Measurements from ENCODE around the gene ARID2. TPM values are rescaled to one million over a fixed set of nuclear protein-coding genes. Genes with fewer than 3 reads are reported as not detected.

ARID2 gene
- total RNA-seq, 2 donors from 2014 or later = 29.6 TPM

DNA sequence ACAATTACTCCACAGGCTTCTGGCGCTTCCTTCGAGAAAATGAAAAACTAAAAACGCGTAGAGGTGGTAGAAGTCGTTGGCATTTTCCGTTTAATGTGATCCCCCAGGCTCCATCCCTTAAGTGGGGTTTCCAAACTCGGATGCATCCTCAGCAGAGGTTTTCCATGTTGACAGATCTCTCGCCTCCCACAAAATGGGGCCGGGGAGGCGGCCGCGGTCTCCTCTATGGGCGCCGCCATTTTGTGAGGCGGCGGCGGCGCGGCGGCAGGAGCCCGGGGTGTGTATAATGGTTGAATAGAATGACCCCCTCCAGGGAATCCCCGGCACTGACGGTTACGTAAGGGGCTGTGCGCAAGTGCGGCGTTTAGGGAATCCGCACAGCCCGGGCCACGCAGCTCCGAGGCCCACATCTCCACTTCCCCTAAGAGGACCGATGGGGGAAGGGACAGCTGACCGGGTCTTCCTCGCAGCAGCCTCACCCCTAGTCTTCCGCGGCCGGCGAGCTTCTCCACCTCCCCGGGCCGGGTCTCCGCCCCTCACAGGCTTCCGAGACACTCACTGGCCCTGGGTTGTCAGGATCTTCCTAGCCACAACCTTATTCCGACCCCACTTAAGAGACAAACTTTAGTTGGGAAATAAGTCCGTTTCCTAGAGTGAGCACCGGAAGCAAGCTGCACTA is 2.1 kb upstream of the ARID2 start:
- Mint-ChIP-seq H3K4me3 (peak overlapping the region; percentile 95 to 100), H3K9me3 (no peaks in the 10 kb centered on the region), H3K36me3 (ENCODE audit: insufficient read depth in 2 of 2) (peaks cover 8 to 19% of the 10 kb centered on the region in 2 donors), H3K27me3 (ENCODE audit: low read depth) (no peaks in the 10 kb centered on the region), H3K4me1 (ENCODE audit: low read depth) (peaks cover 25% of the 10 kb centered on the region), H3K27ac (peak overlapping the region; percentile 100)
- peak; percentile 60 to 67 for ATAC-seq (replicated peaks in 1 of 2)
- peak; percentile 93 for DNase-seq

DNA sequence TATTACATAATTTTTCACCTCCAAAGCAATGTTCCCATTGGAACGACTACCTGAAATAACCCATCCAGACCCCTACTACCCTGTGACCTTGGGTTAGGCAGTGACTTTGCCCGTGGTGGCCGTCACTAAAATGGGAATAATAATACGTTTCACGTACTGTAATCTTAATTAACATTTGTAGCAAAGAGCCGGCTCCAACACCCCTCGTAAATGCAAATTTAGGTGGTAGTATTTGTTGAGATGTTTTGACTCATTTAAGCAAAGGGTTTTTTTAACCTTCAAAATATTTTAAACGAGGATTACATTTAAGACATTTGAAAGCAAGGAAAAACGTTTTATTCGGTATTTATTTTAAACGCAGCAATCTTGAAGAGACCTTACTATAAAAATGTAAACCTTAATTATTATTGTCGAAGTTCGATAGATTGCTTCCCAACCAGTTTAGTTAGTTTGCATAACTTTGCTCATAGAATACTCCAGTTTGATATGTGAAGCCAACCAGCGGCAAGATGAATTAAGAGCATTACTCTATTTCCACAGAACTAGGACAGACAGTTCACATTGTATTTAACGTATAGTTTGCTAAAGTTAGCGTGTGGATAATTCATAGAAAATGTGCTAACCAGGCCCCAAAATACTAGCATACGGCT is 1.4 kb upstream of the ARID2 start:
- DNase-seq (peak in 1 of 2 donors; percentile 6), ATAC-seq (replicated peaks in 1 of 2) (no peak)
- peaks cover 22% of the 10 kb centered on the region for H3K4me1 Mint-ChIP-seq (ENCODE audit: low read depth)
- H3K27ac Mint-ChIP-seq = peak overlapping the region; percentile 100
- no peaks in the 10 kb centered on the region for H3K27me3 Mint-ChIP-seq (ENCODE audit: low read depth)
- H3K9me3 Mint-ChIP-seq = no peaks in the 10 kb centered on the region
- H3K4me3 Mint-ChIP-seq = peak overlapping the region; percentile 95 to 100
- peaks cover 8 to 18% of the 10 kb centered on the region in 2 donors for H3K36me3 Mint-ChIP-seq (ENCODE audit: insufficient read depth in 2 of 2)

DNA sequence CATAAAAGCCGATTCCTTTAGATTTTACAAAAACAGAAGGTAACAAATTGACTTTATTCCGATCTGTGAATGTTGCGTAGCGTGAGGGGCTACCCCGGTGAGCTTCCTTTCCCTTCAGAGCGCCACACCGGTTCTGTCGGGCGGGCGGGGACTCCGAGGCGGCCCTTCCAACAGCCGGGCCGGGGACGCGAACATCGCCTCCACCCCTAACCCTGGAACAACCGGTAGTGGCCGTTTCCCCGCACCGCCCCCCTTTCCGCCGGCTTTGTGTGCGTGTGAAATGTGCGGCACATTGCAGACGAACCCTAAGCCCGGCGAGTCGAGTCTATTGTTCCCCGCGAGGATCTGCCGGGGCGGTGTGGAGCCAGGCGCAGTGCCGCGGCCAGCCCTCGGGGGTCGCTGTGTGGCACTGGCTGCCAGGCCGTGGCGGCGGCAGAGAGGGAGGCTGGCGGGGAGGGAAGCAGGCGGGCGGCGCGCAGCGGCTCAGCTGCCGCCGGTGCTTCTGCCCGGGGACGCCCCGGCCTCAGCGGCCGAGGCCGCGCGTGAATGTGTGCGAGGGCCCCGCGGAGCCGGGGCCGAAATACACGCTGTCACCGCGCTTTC is 775 bp upstream of the ARID2 start:
- Mint-ChIP-seq H3K4me3 (peak overlapping the region; percentile 95 to 100), H3K9me3 (no peaks in the 10 kb centered on the region), H3K27me3 (ENCODE audit: low read depth) (no peaks in the 10 kb centered on the region), H3K27ac (peak overlapping the region; percentile 100), H3K4me1 (ENCODE audit: low read depth) (peaks cover 23% of the 10 kb centered on the region), H3K36me3 (ENCODE audit: insufficient read depth in 2 of 2) (peaks cover 8 to 18% of the 10 kb centered on the region in 2 donors)
- ATAC-seq (replicated peaks in 1 of 2) (peak; percentile 68 to 73), DNase-seq (peak; percentile 97 to 98)

DNA sequence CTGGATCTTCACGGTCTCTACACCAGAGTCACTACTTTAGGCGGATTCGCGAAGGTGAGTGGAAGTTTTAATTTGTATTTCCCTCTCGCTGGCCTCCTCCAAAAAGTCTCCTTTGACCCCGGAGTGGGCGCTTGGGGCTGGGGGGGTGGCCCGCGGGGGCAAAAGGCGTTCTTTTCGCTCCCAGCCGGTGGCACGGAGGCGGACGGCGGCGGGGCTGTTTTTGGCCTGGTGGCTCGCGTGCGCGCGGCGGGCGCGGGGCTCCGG is 510 bp downstream of the ARID2 start:
- H3K27ac Mint-ChIP-seq = peak overlapping the region; percentile 99
- DNase-seq = peak; percentile 64 to 70
- H3K4me1 Mint-ChIP-seq (ENCODE audit: low read depth) = peaks cover 33% of the 10 kb centered on the region

DNA sequence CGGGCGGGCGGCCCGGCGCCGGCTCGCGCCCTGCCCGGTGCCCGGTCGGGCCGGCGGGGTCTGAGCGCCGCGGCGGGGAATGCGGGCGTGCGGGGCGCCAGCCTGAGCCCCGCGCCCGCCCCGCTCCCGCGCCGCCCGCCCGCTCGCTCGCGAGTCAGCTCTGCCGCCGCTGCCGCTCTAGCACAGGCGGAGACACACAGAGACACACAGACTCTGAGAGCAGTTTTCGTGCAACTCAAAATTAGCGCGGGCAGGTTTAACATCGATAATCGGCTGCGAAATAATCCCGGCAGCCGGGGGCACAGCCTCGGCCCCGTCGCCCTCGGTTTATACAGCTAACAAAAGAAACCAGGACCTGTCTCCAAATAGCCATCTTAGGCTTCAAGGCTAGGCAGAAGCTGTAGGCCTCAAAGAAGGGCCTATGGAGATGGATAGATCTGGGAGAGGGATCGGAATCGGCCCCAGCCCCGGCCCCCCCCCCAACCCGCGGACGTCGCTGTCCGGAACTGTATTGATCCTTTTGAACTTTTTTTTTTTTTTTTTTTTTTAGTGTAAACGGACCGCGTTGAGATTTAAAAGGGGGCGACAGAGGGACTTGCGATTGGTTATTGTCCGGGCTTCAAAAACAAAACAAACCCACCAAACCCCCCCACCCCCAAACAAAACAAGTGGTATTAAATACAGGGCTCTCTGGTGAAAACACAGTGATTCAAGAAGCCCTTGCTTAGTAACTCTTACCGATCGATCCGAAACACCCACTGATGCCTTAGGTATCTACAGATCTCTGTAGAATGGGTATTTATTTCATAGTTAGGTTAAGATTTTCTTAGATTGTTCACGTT is 1.1 kb downstream of the ARID2 start:
- Mint-ChIP-seq H3K27me3 (ENCODE audit: low read depth) (no peaks in the 10 kb centered on the region), H3K4me3 (peak overlapping the region; percentile 95 to 100), H3K9me3 (no peaks in the 10 kb centered on the region), H3K36me3 (ENCODE audit: insufficient read depth in 2 of 2) (peaks cover 10 to 25% of the 10 kb centered on the region in 2 donors), H3K27ac (peak overlapping the region; percentile 98), H3K4me1 (ENCODE audit: low read depth) (peaks cover 35% of the 10 kb centered on the region)
- ATAC-seq (replicated peaks in 1 of 2) = peak; percentile 9 to 10
- peak; percentile 70 to 75 for DNase-seq

More for the DNA sequence above, 510 bp downstream of the ARID2 start:
- Mint-ChIP-seq H3K9me3 (no peaks in the 10 kb centered on the region), H3K4me3 (peak overlapping the region; percentile 95 to 100), H3K27me3 (ENCODE audit: low read depth) (no peaks in the 10 kb centered on the region), H3K36me3 (ENCODE audit: insufficient read depth in 2 of 2) (peaks cover 8 to 23% of the 10 kb centered on the region in 2 donors)
- peak in 1 of 2 donors; percentile 0 for ATAC-seq (replicated peaks in 1 of 2)

DNA sequence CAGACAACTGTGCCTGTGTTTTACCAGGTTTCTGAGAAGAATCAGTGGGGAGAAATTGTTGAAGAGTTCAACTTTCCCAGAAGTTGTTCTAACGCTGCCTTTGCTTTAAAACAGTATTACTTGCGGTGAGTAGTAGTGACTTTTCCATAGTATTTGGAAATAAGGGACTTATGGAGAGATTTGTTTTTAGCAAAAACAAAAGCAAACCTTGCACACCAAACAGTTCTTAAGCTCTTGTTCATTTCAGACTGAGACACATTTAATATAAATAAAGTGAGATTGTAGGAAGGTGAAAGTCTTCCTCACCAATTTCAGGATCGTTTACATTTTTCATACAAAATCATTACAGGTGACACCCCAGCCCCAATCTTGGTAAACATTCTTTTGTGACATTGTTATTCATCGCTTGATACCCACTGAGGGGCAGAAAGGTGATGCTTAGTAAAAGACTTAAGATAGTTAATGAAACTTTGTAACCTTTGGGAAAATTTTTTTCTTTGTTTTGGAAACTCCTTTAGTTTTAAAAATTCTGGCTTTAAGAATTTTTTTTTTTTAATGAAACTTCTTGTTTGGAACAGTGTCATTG is 1.8 kb downstream of the ARID2 start:
- no peaks in the 10 kb centered on the region for H3K27me3 Mint-ChIP-seq (ENCODE audit: low read depth)
- ATAC-seq (replicated peaks in 1 of 2) (no peak), DNase-seq (no peak)
- peaks cover 43% of the 10 kb centered on the region for H3K4me1 Mint-ChIP-seq (ENCODE audit: low read depth)
- H3K4me3 Mint-ChIP-seq = peak overlapping the region; percentile 95 to 100
- peaks cover 8 to 25% of the 10 kb centered on the region in 2 donors for H3K36me3 Mint-ChIP-seq (ENCODE audit: insufficient read depth in 2 of 2)
- no peaks in the 10 kb centered on the region for H3K9me3 Mint-ChIP-seq
- H3K27ac Mint-ChIP-seq = peak overlapping the region; percentile 98

DNA sequence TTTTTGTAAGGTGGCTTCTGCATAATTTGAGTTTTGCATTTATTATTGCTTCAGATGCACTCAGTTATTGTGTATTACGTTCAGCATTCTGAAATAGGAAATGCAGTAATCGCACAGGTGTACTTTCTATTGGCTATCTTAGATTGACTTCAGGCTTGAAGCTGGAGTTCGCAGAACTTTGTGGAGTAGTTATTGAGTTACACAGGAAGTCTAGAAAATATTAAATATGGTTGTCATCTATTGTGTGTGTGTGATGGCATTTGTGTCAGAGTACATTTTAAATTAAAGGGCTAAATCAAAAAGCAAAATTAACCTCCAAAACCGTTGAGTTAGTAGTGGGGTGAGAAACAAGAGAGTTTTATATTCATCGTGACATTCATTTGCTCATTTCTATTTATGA is 2.7 kb downstream of the ARID2 start:
- peaks cover 50% of the 10 kb centered on the region for H3K4me1 Mint-ChIP-seq (ENCODE audit: low read depth)
- peak overlapping the region; percentile 82 to 100 for H3K4me3 Mint-ChIP-seq
- DNase-seq = no peak
- peak overlapping the region; percentile 99 for H3K27ac Mint-ChIP-seq
- no peak for ATAC-seq (replicated peaks in 1 of 2)
- H3K9me3 Mint-ChIP-seq = no peaks in the 10 kb centered on the region
- peaks cover 5 to 25% of the 10 kb centered on the region in 2 donors for H3K36me3 Mint-ChIP-seq (ENCODE audit: insufficient read depth in 2 of 2)
- H3K27me3 Mint-ChIP-seq (ENCODE audit: low read depth) = no peaks in the 10 kb centered on the region

DNA sequence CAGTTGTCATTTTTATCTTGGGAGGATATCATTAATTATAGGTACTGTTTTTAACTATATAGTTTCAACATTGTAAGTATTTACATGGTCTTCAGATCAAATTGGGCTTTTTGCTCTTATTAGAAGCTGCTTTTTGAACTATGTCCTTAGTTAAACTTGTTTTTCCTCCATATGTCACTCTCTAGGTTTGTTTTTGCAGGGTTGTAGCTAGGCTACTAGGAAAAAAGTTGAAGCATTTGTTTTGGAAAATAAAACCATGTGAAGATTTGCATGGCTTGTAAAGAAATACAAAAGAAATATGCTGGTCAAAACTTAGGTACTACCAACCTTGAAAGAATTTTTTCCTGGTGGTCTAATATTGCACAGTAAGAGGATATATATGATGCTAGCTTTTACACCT is 3.4 kb downstream of the ARID2 start:
- DNase-seq (no peak), ATAC-seq (replicated peaks in 1 of 2) (no peak)
- Mint-ChIP-seq H3K4me3 (peak overlapping the region; percentile 80 to 82), H3K27ac (peak overlapping the region; percentile 93), H3K9me3 (no peaks in the 10 kb centered on the region), H3K4me1 (ENCODE audit: low read depth) (peaks cover 50% of the 10 kb centered on the region), H3K27me3 (ENCODE audit: low read depth) (no peaks in the 10 kb centered on the region), H3K36me3 (ENCODE audit: insufficient read depth in 2 of 2) (peaks cover 7 to 28% of the 10 kb centered on the region in 2 donors)

DNA sequence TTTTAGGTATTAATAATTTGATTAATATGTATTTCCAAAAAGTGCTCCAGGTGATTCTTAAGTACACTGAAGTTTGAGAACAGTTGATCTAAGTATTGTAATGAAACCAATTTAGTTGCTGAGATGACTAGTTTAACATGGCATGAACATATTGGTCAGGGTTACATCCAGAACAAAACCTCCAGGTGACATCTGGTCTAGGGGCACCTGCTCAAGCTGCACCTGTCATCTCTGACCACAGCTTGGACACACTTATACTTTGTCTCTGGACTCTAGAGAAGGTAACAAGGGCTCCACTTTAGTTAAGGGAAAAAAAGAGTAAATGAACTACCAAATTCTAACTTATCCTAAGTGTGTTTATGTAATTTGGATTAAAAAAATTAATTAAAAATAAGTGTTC is 8.1 kb downstream of the ARID2 start:
- H3K4me3 Mint-ChIP-seq = no peak overlapping the region
- H3K27me3 Mint-ChIP-seq (ENCODE audit: low read depth) = no peaks in the 10 kb centered on the region
- no peaks in the 10 kb centered on the region for H3K9me3 Mint-ChIP-seq
- DNase-seq (no peak), ATAC-seq (replicated peaks in 1 of 2) (no peak)
- peaks cover 7 to 28% of the 10 kb centered on the region in 2 donors for H3K36me3 Mint-ChIP-seq (ENCODE audit: insufficient read depth in 2 of 2)
- H3K27ac Mint-ChIP-seq = no peak overlapping the region
- peaks cover 66% of the 10 kb centered on the region for H3K4me1 Mint-ChIP-seq (ENCODE audit: low read depth)

DNA sequence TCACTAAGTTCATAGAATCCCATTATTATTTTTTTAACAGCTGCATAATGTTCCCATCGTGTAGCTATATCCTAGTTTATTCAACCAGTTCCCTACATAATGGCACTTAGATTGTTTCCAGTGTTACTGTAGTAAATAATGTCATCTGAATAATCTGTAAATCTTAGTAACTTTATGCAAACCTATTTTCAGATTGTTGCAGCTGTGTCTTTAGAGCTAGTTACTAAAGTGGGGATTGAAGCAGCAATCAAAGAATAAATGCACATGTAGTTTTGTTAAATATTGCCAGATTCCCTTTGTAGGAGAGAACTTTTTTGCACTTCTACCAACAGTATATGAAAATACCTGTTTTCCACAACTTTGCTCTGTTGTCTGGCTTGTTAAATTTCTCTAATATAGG is 13.1 kb downstream of the ARID2 start:
- H3K36me3 Mint-ChIP-seq (ENCODE audit: insufficient read depth in 2 of 2) = peaks cover 1 to 7% of the 10 kb centered on the region in 2 donors
- H3K4me1 Mint-ChIP-seq (ENCODE audit: low read depth) = peaks cover 55% of the 10 kb centered on the region
- ATAC-seq (replicated peaks in 1 of 2) (no peak), DNase-seq (no peak)
- H3K27me3 Mint-ChIP-seq (ENCODE audit: low read depth) = no peaks in the 10 kb centered on the region
- H3K9me3 Mint-ChIP-seq = no peaks in the 10 kb centered on the region
- H3K4me3 Mint-ChIP-seq = no peak overlapping the region
- no peak overlapping the region for H3K27ac Mint-ChIP-seq

DNA sequence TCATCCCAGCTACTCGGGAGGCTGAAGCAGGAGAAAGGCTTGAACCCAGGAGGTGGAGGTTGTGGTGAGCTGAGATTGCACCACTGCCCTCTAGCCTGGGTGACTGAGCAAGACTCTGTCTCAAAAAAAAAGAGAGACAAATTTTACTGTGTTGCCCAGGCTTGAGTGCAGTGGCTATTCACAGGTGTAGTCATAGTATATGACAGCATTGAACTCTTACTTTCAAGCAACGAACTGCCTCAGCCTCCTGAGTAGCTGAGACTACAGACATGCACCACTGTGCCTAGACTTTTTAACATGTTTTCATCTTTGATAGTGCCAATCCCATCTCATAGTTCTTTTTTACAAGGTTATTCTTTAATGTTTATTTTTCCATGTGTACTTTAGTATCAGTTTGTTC is 13.7 kb downstream of the ARID2 start:
- DNase-seq (no peak), ATAC-seq (replicated peaks in 1 of 2) (peak; percentile 62 to 67)
- H3K36me3 Mint-ChIP-seq (ENCODE audit: insufficient read depth in 2 of 2) = peaks cover 0 to 5% of the 10 kb centered on the region in 2 donors
- no peak overlapping the region for H3K27ac Mint-ChIP-seq
- no peaks in the 10 kb centered on the region for H3K9me3 Mint-ChIP-seq
- H3K4me3 Mint-ChIP-seq = no peak overlapping the region
- H3K27me3 Mint-ChIP-seq (ENCODE audit: low read depth) = no peaks in the 10 kb centered on the region
- H3K4me1 Mint-ChIP-seq (ENCODE audit: low read depth) = peaks cover 61% of the 10 kb centered on the region

DNA sequence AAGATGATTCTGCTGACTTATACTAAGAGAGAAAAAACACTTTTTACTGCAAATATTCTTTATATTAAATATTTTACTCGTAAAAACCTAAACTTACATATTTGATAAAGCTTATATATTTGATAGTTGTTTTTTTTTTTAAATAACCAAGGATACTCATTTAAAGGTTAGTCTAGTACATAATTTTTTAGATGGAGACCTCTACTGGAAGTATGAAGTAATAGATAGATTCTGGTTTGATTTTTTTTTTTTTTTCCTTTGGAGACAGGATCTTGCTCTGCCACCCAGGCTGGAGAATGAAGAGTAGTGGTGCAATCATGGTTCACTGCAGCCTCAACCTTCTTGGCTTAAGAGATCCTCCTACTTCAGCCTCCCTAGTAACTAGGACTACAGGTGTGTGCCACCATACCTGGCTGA is 16.4 kb downstream of the ARID2 start:
- no peaks in the 10 kb centered on the region for H3K9me3 Mint-ChIP-seq
- peaks cover 3 to 4% of the 10 kb centered on the region in 2 donors for H3K36me3 Mint-ChIP-seq (ENCODE audit: insufficient read depth in 2 of 2)
- no peak overlapping the region for H3K27ac Mint-ChIP-seq
- H3K27me3 Mint-ChIP-seq (ENCODE audit: low read depth) = no peaks in the 10 kb centered on the region
- ATAC-seq (replicated peaks in 1 of 2) (no peak), DNase-seq (no peak)
- peaks cover 68% of the 10 kb centered on the region for H3K4me1 Mint-ChIP-seq (ENCODE audit: low read depth)
- H3K4me3 Mint-ChIP-seq = no peak overlapping the region

Measured in activated T-cell treated with anti-CD3 and anti-CD28 coated beads, Interleukin-2, amount 50 U/mL, for 72 hours (primary cell).